Ovary (tissue), 3 donors: ENCODE results near the gene FRG1.
"Not testable (repeated sequence)": the region's sequence is repeated elsewhere in the genome, so short reads cannot be mapped to it uniquely, and the experiment has no call there.

Experiments
- CTCF ChIP-seq, 3 donors: fragments of 450-650 bp in 2 of 3; fragments of 200-600 bp in 1 of 3; IDR thresholded peaks; one replicate each; pipeline versions ENCODE4 v1.5.1 to v1.8.0; 2016 to 2022; ENCODE audit warnings: antibody characterized with exemption in 3 of 3, mild to moderate bottlenecking in 1 of 3
- POLR2A ChIP-seq: fragments of 450-650 bp; IDR thresholded peaks from one replicate; pipeline ENCODE4 v1.6.1; 2017; ENCODE audit warnings: antibody characterized with exemption, mild to moderate bottlenecking, moderate library complexity
- donor health status: DM: no; HTN: no; CAD: no.

DNA sequence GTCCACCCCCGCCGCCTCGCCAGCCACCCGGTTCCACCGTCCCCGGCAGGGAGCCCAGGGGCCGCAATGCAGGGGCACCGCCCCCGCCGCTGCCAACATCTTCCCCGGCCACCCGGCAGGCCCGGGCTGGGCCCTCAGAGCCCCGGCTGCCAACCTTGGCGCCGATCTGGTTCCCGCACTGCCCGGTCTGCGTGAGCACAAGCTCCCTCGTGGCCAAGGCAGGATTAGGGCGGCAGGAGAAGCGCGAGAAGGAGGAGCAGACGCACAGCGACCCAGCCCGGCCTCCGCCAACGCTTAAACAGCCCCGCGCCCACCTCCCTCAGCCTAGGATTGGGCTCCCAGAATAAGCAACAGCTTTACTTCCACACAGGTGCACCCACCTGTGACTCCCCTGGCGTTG, 44.0 kb downstream of the FRG1 start:
- not testable (repeated sequence) for TF ChIP-seq CTCF (IDR thresholded peaks at IDR 0.05); POLR2A
